GM12872 (cell line): Measurements from ENCODE around the gene ERGIC1.

Experiments used
- TF ChIP-seq, protein P1 (sequence below): IDR thresholded peaks from 3 replicates; pipeline ENCODE4 v1.5.1; 2011; ENCODE audit warnings: low read depth, mild to moderate bottlenecking, low read length, moderate library complexity; ENCODE audit not compliant: insufficient read depth

The ERGIC1 gene

DNA sequence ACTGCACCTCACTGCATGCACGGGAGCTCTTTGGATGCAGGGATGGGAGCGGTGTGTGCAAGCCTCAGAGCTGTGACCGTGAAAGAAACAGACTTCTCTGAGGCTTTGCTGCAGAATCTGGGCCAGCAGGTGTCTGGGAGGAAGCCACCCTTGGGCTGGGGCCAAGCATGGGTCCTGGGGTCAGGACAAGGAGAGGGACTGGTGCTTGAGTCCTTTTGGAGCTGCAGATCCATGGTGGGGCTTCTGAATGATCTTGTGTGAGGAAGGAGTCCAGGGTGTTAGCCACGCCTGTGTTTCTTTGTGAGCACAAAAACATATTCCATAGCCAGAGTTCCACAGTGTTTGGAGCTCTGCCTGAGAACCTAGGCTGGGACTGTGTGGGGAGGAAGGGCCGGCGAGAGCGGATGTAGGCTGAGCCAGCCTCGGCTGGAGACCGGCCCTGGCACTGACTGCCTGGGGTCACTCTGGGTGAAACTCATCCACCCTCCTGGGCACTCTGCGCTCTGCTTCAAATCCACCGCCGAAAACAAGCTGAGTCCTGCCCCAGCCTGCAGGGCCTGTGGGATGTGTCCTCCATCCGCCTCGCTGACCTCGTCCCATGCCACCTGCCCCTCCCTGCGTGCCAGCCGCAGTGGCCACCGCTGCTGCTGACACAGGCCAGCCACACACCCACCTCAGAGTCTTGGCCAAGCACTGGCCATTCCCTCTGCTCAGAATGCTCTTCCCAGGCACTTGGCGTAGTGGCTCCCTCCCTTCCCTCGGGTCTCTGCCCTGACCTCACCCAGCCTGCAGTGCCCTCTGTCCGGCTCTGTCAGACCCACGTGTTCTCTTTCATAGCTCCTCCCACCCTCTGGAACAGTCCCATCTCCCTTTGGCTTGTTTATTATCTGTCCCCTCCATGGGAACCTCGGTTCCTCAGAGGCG is 26.7 kb downstream of the ERGIC1 start:
- TF ChIP-seq, protein P1, sequence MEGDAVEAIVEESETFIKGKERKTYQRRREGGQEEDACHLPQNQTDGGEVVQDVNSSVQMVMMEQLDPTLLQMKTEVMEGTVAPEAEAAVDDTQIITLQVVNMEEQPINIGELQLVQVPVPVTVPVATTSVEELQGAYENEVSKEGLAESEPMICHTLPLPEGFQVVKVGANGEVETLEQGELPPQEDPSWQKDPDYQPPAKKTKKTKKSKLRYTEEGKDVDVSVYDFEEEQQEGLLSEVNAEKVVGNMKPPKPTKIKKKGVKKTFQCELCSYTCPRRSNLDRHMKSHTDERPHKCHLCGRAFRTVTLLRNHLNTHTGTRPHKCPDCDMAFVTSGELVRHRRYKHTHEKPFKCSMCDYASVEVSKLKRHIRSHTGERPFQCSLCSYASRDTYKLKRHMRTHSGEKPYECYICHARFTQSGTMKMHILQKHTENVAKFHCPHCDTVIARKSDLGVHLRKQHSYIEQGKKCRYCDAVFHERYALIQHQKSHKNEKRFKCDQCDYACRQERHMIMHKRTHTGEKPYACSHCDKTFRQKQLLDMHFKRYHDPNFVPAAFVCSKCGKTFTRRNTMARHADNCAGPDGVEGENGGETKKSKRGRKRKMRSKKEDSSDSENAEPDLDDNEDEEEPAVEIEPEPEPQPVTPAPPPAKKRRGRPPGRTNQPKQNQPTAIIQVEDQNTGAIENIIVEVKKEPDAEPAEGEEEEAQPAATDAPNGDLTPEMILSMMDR = no peak

DNA sequence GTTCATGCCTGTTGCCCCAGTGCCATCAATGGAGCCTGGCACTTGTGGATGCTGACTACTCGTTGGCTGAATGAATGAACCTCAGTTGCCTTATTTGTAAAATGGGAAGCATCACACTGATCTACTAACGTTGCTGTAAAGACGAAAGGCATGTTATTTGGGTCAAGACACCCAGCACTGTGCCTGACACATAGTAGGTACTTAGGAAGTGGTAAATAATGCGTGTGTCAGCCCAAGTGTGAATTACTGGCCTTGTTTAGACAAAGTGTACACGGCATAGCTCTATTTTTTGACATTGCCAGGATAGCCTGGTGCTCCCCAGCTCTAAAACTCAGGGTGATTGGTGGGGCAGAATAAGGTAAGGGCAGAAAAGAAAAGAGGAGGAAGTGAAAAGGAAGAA is 27.4 kb downstream of the ERGIC1 start:
- TF ChIP-seq, protein P1 = no peak

DNA sequence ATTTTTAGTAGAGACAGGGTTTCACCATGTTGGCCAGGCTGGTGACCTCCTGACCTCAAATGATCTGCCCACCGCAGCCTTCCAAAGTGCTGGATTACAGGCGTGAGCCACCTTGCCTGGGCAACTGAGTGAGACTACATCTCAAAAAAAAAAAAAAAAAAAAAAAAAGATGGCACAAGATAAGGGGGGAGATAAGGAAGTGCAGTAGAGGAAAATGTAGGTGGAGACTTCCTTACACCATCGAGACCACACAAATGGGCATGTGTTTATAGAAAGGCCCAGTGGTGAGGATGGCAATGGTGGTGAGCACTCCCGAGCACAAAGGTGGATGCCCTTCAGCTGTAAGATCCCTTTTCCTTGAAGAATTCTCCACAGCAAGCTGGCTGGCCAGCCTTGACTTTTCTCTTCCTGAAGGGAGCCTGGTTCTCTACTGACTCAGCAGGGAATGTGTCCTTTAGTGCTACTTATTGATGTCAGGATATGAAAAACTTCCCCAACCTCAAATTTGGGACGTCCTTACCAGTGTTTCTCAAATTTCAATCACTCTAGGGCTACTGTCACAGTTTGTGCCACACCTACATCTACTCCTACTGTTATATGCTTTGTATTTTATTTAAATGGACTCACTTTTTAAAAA is 28.2 kb downstream of the ERGIC1 start:
- TF ChIP-seq, protein P1 = no peak

DNA sequence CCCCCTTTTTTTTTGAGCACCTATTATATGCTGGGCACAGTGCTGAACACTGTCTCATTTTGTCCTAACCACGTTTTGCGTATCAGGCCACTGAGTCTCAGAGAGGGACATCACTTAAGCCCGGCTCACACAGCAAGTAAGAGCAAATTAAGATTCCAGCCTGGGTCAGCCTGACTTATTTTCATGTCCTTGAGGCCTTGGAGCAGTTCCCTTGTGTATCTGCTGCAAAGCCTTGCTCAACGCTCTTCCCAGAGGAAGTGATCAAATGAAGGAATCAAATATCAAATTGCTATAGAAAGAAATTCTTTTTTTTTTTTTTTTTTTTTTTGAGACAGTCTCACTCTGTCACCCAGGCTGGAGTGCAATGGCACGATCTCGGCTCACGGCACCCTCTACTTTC is 30.7 kb downstream of the ERGIC1 start:
- TF ChIP-seq, protein P1 = no peak

DNA sequence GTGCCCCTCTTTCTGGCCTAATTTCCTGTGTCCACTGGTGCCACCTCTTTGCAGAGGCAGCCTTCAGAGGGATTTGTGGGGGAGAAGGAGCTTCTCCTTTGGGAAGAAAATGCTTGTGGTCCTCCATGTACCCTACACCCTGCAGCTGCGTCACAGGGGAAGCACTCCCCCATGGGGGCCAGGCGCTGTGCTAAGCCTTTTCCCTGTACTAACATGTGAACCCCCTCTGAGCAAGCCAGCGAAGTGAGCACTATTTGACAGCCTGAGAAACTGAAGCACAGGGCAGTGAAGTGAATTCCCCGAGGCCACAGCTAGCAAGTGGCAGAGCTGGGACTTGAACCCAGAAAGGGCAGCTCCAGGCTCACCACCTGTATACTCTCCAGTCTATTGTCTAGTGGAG is 32.3 kb downstream of the ERGIC1 start:
- TF ChIP-seq, protein P1 = no peak

DNA sequence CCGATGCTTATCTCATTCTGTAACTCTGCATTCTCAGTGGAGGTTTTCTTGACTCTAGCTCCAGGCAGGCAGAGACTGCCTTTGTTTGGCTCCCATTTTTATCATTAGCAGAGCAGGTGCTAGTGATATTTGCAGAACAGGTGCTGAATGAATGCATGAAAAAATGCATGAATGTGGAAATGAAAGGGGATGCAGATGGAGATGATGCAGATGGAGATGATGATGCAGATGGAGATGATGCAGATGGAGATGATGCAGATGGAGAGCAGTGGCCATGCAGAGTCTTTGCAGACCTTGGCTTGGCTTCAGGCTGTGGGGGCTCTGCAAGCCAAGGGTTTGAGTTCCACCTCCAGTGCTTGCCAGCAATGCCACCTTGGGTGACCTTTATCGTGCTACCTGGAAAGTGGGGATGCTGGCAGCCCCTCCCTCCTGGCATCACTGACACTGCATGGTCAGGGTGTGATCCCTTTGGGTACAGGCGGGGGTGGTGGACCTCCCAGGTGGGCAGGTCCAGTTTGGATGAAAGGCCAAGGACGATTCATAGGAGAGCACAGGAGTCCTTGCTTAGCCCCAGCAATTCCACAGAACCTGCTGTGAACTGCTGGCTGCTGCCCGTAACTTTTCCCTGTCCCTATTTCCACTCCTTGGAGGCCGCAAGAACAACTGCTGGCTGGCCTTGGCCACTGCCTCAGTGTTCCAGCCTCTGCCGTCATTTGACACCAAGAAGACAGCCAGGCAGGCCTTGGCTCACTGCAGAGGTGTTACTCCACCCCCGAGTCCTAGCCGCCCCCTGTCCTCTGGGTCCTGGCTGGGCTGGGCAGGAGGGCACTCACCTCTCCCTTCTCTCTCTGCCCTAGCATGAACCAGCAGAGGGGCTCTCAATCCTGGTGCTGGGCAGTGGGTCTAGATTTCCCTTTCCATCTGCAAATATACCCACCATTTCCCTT is 33.0 kb downstream of the ERGIC1 start:
- TF ChIP-seq, protein P1 = no peak
